DMS79 treated with DMSO at 0.1 percent for 48 hours (cell line): ENCODE results near the gene NUMBL.
"Not testable (repeated sequence)": the region's sequence is repeated elsewhere in the genome, so short reads cannot be mapped to it uniquely, and the experiment has no call there.

Source experiments
- DNase-seq: peaks from one replicate; lab custom pipeline; 2025; lab: John Stamatoyannopoulos, UW

NUMBL gene

DNA sequence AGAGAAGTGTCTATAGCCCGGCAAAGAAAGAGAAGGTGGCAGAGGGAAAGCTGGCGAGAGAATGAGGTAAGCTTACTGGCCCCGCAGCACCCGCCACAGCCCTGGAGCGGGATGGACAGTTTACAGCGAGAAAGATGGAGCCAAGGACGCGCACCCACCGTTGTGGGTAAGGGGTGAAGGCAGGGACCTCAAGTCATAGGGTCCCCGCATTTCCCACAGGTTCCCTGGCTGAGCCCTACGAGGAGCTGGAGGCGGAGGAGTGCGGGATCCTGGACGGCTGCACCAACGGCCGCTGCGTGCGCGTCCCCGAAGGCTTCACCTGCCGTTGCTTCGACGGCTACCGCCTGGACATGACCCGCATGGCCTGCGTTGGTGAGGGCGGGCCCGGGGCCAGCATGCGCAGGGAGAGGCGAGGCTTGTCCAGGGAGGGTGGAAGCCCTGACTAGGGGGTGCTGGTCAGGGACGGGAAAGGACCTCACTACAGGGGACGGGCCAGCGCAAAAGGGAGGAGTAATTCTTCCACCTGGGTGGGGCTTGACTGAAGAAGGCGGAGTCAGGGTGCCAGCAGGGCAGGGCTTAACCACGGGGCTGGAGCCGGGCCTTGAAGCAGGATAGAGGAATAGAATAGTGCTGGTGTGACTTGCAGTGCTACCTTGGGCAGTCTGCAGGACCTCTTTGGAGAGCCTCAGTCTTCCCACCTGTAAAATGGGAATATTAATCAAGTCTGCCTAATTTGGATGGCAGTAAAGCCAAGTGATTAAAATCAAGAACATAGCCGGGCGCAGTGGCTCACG is 62.8 kb downstream of the NUMBL start:
- DNase-seq, result no peak

DNA sequence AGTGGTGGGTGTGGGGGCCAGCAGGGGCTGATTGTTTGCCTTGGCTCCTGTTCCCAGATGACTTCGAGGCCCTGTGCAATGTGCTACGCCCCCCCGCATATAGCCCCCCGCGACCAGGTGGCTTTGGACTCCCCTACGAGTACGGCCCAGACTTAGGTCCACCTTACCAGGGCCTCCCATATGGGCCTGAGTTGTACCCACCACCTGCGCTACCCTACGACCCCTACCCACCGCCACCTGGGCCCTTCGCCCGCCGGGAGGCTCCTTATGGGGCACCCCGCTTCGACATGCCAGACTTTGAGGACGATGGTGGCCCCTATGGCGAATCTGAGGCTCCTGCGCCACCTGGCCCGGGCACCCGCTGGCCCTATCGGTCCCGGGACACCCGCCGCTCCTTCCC is 63.5 kb downstream of the NUMBL start:
- no peak for DNase-seq

DNA sequence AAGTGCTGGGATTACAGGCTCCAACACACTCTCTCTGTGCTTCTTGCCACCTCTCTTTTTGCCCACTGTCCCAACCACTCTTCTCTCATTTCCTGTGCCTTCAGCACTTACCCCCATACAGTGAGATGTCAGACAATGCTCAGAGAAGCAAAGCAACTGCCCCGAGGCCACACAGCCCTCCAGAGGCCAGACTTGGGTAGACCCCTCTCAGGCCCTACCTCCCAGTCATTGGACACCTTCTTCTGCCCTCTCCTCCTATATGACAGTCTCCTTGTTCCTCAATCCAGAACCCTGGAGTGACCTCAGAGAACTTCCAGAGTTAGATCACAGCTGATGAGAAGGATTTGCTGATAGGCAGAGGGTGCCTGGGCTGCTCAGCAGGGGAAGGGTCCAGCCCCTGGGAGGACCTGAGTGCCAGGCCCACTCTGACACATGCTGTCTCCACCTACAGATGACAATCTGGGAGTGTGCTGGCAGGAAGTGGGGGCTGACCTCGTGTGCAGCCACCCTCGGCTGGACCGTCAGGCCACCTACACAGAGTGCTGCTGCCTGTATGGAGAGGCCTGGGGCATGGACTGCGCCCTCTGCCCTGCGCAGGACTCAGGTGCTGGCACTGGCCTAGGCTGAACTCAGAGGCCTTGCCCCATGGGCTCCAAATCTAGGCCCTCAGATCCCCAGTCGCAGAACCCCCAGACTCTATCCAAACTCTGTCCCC is 64.9 kb downstream of the NUMBL start:
- no peak for DNase-seq

DNA sequence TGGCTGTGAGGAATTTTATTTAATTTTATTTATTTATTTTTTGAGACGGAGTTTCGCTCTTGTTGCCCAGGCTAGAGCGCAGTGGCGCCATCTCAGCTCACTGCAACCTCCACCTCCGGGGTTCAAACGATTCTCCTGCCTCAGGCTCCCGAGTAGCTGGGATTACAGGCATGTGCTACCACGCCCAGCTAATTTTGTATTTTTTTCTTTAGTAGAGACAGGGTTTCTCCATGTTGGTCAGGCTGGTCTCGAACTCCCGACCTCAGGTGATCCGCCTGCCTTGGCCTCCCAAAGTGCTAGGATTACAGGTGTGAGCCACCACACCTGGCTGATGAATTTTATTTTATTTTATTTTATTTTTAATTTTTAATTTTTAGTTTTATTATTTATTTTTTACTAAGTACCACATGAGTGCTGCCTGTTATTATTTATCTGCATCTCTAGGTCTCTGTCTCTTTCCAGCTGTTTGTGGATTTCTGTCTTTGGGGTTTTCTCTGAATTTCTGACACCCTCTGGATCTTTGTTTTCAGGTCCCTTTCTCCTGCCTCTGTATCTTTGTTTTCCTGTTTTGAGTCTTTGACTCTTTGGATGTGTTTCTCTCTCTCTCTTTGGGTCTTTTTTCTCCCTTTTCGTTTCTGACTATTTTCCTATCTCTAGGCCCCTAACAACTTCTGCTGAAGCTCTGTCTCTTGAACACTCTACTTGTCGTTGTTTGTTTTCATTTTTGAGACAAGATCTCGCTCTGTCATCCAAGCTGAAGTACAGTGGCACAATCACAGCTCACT is 65.9 kb downstream of the NUMBL start:
- DNase-seq, result not testable (repeated sequence)

DNA sequence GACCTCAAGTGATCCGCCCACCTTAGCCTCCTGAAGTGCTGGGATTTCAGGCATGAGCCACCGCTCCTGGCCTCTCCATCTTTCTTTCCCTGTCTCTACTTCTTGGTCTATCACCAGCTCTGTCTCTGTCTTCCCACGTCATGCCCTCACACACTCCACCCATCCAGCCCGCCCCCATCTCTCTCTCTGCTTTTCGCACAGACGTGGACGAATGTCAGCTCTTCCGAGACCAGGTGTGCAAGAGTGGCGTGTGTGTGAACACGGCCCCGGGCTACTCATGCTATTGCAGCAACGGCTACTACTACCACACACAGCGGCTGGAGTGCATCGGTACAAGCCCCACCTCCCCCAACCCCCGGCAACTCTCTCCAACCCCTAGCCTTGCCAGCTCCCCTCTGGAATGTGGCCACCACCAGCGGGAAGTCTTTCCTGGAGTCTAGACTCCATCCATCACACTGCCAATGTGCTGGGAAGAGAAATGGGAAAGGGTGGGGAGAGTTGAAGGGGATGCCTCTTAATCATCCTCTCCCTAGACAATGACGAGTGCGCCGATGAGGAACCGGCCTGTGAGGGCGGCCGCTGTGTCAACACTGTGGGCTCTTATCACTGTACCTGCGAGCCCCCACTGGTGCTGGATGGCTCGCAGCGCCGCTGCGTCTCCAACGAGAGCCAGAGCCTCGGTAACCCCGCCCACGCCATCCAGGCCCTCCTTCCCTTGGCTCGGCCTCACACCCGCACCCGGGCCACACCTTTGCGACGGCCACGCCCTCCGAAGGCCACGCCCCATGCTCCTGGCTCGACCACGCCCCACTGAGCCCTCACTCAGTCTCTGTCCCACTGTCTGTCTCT is 66.8 kb downstream of the NUMBL start:
- DNase-seq, result no peak

DNA sequence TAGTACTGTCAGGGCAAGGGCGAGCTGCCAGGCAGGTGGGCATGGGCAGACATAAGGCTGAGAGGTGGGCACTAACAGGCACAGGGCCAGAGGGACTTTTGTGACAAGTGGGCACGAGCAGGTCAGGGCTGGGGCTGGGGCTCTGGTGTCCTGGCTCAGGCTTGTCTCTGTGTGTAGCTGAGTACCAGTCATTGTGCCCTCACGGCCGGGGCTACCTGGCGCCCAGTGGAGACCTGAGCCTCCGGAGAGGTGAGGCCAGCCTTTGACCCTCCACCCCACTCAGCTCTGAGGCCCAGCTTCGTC is 67.7 kb downstream of the NUMBL start:
- no peak for DNase-seq

DNA sequence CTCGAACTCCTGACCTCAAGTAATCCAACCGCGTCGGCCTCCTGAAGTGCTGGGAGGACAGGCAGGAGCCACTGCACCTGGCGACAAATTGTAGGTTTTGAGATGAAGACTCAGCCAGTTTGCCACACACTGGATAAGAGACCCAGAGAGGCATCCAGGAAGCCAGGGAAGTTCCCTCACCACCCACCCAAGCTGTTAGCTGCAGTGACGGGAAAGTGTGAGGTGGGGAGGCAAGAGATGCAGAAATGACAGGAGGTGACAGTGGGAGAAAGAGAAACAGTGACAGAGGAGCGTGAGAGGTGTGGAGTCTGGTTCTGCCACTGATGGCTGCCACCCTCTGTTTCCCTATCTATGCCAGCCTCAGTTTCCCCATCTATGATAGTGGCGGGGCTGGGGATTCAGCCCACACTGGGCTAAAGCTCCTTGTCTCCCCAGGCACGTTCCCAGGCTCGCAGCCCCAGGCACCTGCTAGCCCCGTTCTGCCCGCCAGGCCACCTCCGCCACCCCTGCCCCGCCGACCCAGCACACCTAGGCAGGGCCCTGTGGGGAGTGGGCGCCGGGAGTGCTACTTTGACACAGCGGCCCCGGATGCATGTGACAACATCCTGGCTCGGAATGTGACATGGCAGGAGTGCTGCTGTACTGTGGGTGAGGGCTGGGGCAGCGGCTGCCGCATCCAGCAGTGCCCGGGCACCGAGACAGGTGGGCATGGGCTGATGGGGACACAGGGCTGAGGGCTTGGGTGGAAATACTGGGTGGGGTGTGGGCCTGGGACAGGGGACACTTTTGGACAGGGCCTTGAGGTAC is 68.3 kb downstream of the NUMBL start:
- DNase-seq, result no peak

DNA sequence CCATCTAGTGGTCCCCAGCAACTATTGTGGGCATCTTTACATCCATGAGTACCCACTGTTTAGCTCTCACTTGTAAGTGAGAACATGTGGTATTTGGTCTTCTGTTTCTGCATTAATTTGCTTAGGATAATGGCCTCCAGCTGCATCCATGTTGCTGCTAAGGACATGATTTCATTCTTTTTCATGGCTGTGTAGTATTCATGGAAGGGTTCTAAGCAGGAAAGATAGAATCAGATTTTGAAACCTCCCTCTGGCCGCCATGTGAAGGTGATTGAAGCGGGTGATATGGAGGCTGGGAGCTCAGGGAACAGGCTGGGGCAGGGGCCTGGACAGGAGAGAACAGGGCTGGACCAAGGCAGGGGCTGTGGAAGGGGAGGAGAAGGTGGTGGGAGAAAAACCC is 69.2 kb downstream of the NUMBL start:
- no peak for DNase-seq

DNA sequence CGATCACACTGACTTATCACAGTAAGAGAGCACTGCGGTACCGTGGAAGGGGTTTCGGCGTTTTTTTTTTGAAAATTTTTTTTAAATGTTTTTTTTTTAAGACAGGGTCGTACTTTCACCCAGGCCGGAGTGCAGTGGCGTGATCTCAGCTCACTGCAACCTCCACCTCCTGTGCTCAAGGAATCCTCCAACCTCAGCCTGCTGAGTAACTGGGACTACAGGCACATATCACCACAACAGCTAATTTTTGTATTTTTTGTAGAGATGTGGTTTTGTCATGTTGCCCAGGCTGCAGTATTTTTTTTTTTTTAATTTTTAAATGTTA is 70.3 kb downstream of the NUMBL start:
- DNase-seq, result no peak

DNA sequence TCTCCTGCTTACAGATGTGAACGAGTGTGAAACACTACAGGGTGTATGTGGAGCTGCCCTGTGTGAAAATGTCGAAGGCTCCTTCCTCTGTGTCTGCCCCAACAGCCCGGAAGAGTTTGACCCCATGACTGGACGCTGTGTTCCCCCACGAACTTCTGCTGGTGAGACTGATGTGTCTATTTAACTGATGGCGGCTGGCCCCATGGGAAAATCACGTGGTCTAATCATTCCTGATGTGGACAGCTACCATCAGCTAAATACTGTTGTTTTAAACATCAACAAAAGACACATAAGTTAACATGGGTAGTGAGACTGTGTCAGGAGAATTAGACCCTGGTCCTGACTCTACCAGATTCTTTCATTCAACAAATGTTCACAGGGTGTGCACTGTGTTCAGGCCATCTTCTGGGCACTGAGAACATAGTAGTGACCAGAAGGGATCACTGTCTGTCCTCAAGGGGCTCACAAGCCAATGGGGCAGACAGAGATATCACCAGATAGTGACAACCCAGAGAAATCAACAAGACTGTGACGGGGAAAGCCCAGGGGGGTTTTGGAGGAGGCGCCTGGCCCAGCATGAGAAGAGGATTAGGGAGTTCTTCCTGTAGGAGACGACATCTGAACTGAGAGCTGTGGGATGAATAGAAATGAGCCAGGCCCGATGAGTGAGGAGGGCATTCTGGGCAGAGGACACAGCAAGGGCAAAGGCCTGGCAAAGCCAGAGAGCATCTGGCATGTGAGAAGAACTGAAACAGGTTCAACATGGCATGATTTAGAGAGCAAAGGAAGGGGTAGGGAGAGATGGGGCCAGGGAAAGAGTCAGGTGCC is 70.9 kb downstream of the NUMBL start:
- no peak for DNase-seq

DNA sequence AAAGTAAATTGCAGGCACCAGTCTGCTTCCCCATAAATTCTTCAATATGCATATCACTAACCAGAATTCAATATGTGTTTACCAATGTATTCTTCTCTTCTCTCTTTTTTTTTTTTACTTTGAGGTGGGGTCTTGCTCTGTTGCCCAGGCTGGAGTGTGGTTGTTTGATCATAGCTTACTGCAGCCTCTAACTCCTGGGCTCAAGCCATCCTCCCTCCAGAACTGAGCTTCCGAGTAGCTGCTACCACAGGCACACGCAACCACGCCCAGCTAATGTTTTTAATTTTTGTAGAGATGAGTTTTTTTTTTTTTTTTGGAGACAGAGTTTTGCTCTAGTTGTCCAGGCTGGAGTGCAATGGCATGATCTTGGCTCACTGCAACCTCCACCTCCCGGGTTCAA is 72.5 kb downstream of the NUMBL start:
- no peak for DNase-seq

DNA sequence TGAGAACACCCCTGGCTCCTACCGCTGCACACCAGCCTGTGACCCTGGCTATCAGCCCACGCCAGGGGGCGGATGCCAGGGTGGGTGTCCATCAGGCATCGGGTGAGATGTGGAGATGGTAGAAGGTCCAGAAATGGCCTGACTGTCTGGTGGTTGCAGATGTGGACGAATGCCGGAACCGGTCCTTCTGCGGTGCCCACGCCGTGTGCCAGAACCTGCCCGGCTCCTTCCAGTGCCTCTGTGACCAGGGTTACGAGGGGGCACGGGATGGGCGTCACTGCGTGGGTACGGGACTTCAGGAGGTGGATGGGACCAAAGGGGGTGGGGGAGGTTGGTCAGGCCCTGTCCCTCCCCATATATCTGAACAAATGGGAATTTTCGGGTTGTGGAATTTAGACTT is 73.5 kb downstream of the NUMBL start:
- DNase-seq, result no peak

DNA sequence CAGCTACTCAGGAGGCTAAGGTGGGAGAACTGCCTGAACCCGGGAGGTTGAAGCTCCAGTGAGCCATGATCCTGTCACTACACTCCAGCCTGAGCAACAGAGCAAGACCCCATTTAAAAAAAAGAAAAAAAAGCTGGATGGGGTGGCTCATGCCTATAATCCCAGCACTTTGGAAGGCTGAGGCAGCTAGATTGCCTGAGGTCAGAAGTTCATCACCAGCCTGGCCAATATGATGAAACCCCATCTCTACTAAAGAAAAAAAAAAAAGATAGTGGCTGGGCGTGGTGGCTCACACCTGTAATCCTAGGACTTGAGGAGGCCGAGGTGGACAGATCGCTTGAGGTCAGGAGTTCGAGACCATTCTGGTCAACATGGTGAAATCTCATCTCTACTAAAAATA is 74.3 kb downstream of the NUMBL start:
- no peak for DNase-seq
